ENCODE results near the gene ARL6IP5.

DNA sequence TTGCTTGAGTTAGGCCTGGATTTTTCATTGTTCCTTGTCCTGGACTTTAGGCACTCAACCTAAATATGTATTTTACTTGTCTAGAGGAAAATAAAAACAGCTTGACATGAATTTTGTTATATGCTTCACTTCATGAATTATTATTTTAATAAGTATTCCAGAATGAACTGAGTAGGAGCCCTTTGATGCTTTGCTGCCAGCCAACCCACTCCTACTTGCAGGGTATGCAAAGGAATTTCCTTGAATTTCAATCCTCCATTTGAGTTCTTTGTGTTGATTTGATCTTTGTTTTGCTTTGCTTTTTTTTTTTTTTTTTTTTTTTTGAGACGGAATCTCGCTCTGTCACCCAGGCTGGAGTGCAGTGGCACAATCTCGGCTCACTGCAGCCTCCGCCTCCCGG is 11.6 kb downstream of the ARL6IP5 start:
- TF ChIP-seq ZNF10 (CRISPR knock-in tag; IDR thresholded peaks at IDR 0.05; ENCODE audit: borderline replicate concordance, low read depth) (no peak), EP300 (IDR thresholded peaks at IDR 0.05; ENCODE audit: low read depth in 2 of 2, low read length in 2 of 2) (no peak), EP300 (CRISPR knock-in tag; IDR thresholded peaks at IDR 0.05; ENCODE audit: borderline replicate concordance) (no peak), NR1H2 (CRISPR knock-in tag; IDR thresholded peaks at IDR 0.05; ENCODE audit: borderline replicate concordance, low read depth) (no peak), ZKSCAN5 (CRISPR knock-in tag; IDR thresholded peaks at IDR 0.05) (no peak), CEBPB (IDR thresholded peaks at IDR 0.05; ENCODE audit: borderline replicate concordance, low read depth, low read length) (no peak), ETV6 (CRISPR knock-in tag; conservative IDR thresholded peaks at IDR 0.05) (no peak), STAT5B (CRISPR knock-in tag; IDR thresholded peaks at IDR 0.05) (no peak), POLR2A (IDR thresholded peaks at IDR 0.05; ENCODE audit: insufficient read depth in 1 of 2, low read depth in 2 of 2, low read length in 2 of 2) (no peak), PRDM15 (CRISPR knock-in tag; IDR thresholded peaks at IDR 0.05) (no peak), POLR2AphosphoS5 (IDR thresholded peaks at IDR 0.05; ENCODE audit: low read depth, low read length) (no peak), BCL3 (CRISPR knock-in tag; IDR thresholded peaks at IDR 0.05) (no peak), ATF3 (CRISPR knock-in tag; IDR thresholded peaks at IDR 0.05) (no peak), ZZZ3 (CRISPR knock-in tag; IDR thresholded peaks at IDR 0.05; ENCODE audit: borderline replicate concordance) (no peak)

All from HepG2 (cell line).